ENCODE data around the gene DIS3L2. TPM values are rescaled to one million over a fixed set of nuclear protein-coding genes. Genes with fewer than 3 reads are reported as not detected.
"Not testable (repeated sequence)": the region's sequence is repeated elsewhere in the genome, so short reads cannot be mapped to it uniquely, and the experiment has no call there.

The DIS3L2 gene
- total RNA-seq, 1 experiment from 2014 or later, result 22.7 TPM

- no peaks in the 10 kb centered on the region for H3K27me3 ChIP-seq (ENCODE audit: control insufficient read depth, insufficient read depth, low read length)
- no peak overlapping the region for H3K4me3 ChIP-seq (ENCODE audit: insufficient read depth, low read depth, low read length)
- no peaks in the 10 kb centered on the region for H3K36me3 ChIP-seq (replicated peaks; ENCODE audit: control insufficient read depth, insufficient read depth, low read length)
- peak; percentile 28 for DNase-seq
Measured at GRCh38 chr2:231934441-231935206, 26.9 kb upstream of the DIS3L2 start.

GRCh38 chr2:231935207-231935524 lies 26.3 kb upstream of the DIS3L2 start:
- DNase-seq, result peak; percentile 24
- Histone ChIP-seq H3K4me3 (ENCODE audit: insufficient read depth, low read depth, low read length) (no peak overlapping the region), H3K27me3 (ENCODE audit: control insufficient read depth, insufficient read depth, low read length) (no peaks in the 10 kb centered on the region), H3K36me3 (replicated peaks; ENCODE audit: control insufficient read depth, insufficient read depth, low read length) (no peaks in the 10 kb centered on the region)

GRCh38 chr2:231935815-231936214 lies 25.7 kb upstream of the DIS3L2 start:
- DNase-seq, result no peak
- no peaks in the 10 kb centered on the region for H3K27me3 ChIP-seq (ENCODE audit: control insufficient read depth, insufficient read depth, low read length)
- H3K4me3 ChIP-seq (ENCODE audit: insufficient read depth, low read depth, low read length), result no peak overlapping the region
- no peaks in the 10 kb centered on the region for H3K36me3 ChIP-seq (replicated peaks; ENCODE audit: control insufficient read depth, insufficient read depth, low read length)

GRCh38 chr2:231936491-231936890 lies 25.0 kb upstream of the DIS3L2 start:
- no peak overlapping the region for H3K4me3 ChIP-seq (ENCODE audit: insufficient read depth, low read depth, low read length)
- no peak for DNase-seq

GRCh38 chr2:231937057-231937456 lies 24.5 kb upstream of the DIS3L2 start:
- Histone ChIP-seq H3K36me3 (replicated peaks; ENCODE audit: control insufficient read depth, insufficient read depth, low read length) (no peaks in the 10 kb centered on the region), H3K4me3 (ENCODE audit: insufficient read depth, low read depth, low read length) (no peak overlapping the region), H3K27me3 (ENCODE audit: control insufficient read depth, insufficient read depth, low read length) (no peaks in the 10 kb centered on the region)
- DNase-seq, result no peak

More at GRCh38 chr2:231936491-231936890, 25.0 kb upstream of the DIS3L2 start:
- Histone ChIP-seq H3K27me3 (ENCODE audit: control insufficient read depth, insufficient read depth, low read length) (no peaks in the 10 kb centered on the region), H3K36me3 (replicated peaks; ENCODE audit: control insufficient read depth, insufficient read depth, low read length) (no peaks in the 10 kb centered on the region)

- Histone ChIP-seq H3K4me3 (ENCODE audit: insufficient read depth, low read depth, low read length) (no peak overlapping the region), H3K27me3 (ENCODE audit: control insufficient read depth, insufficient read depth, low read length) (no peaks in the 10 kb centered on the region), H3K36me3 (replicated peaks; ENCODE audit: control insufficient read depth, insufficient read depth, low read length) (no peaks in the 10 kb centered on the region)
- DNase-seq, result no peak
Measured at GRCh38 chr2:231939022-231939421, 22.5 kb upstream of the DIS3L2 start.

GRCh38 chr2:231940795-231941194 lies 20.7 kb upstream of the DIS3L2 start:
- Histone ChIP-seq H3K36me3 (replicated peaks; ENCODE audit: control insufficient read depth, insufficient read depth, low read length) (no peaks in the 10 kb centered on the region), H3K4me3 (ENCODE audit: insufficient read depth, low read depth, low read length) (no peak overlapping the region), H3K27me3 (ENCODE audit: control insufficient read depth, insufficient read depth, low read length) (no peaks in the 10 kb centered on the region)
- peak; percentile 26 for DNase-seq

- Histone ChIP-seq H3K27me3 (ENCODE audit: control insufficient read depth, insufficient read depth, low read length) (no peaks in the 10 kb centered on the region), H3K4me3 (ENCODE audit: insufficient read depth, low read depth, low read length) (no peak overlapping the region), H3K36me3 (replicated peaks; ENCODE audit: control insufficient read depth, insufficient read depth, low read length) (no peaks in the 10 kb centered on the region)
- DNase-seq, result peak; percentile 33
Measured at GRCh38 chr2:231941673-231942072, 19.8 kb upstream of the DIS3L2 start.

GRCh38 chr2:231942180-231942579 lies 19.3 kb upstream of the DIS3L2 start:
- H3K36me3 ChIP-seq (replicated peaks; ENCODE audit: control insufficient read depth, insufficient read depth, low read length), result no peaks in the 10 kb centered on the region
- H3K4me3 ChIP-seq (ENCODE audit: insufficient read depth, low read depth, low read length), result no peak overlapping the region
- no peak for DNase-seq
- H3K27me3 ChIP-seq (ENCODE audit: control insufficient read depth, insufficient read depth, low read length), result no peaks in the 10 kb centered on the region

- peak; percentile 16 for DNase-seq
- Histone ChIP-seq H3K4me3 (ENCODE audit: insufficient read depth, low read depth, low read length) (no peak overlapping the region), H3K36me3 (replicated peaks; ENCODE audit: control insufficient read depth, insufficient read depth, low read length) (no peaks in the 10 kb centered on the region), H3K27me3 (ENCODE audit: control insufficient read depth, insufficient read depth, low read length) (no peaks in the 10 kb centered on the region)
Measured at GRCh38 chr2:231946241-231946814, 15.2 kb upstream of the DIS3L2 start.

GRCh38 chr2:231947112-231947511 lies 14.4 kb upstream of the DIS3L2 start:
- not testable (repeated sequence) for H3K27me3 ChIP-seq (ENCODE audit: control insufficient read depth, insufficient read depth, low read length); H3K36me3 ChIP-seq (replicated peaks; ENCODE audit: control insufficient read depth, insufficient read depth, low read length); H3K4me3 ChIP-seq (ENCODE audit: insufficient read depth, low read depth, low read length); DNase-seq

- no peaks in the 10 kb centered on the region for H3K36me3 ChIP-seq (replicated peaks; ENCODE audit: control insufficient read depth, insufficient read depth, low read length)
- no peak for DNase-seq
Measured at GRCh38 chr2:231947694-231948093, 13.8 kb upstream of the DIS3L2 start.

GRCh38 chr2:231951452-231952035 lies 10.0 kb upstream of the DIS3L2 start:
- Histone ChIP-seq H3K4me3 (ENCODE audit: insufficient read depth, low read depth, low read length) (no peak overlapping the region), H3K27me3 (ENCODE audit: control insufficient read depth, insufficient read depth, low read length) (no peaks in the 10 kb centered on the region), H3K36me3 (replicated peaks; ENCODE audit: control insufficient read depth, insufficient read depth, low read length) (no peaks in the 10 kb centered on the region)
- DNase-seq, result no peak

More at GRCh38 chr2:231947694-231948093, 13.8 kb upstream of the DIS3L2 start:
- H3K4me3 ChIP-seq (ENCODE audit: insufficient read depth, low read depth, low read length), result no peak overlapping the region
- no peaks in the 10 kb centered on the region for H3K27me3 ChIP-seq (ENCODE audit: control insufficient read depth, insufficient read depth, low read length)

GRCh38 chr2:231955758-231956472 lies 5.6 kb upstream of the DIS3L2 start:
- Histone ChIP-seq H3K36me3 (replicated peaks; ENCODE audit: control insufficient read depth, insufficient read depth, low read length) (no peaks in the 10 kb centered on the region), H3K4me3 (ENCODE audit: insufficient read depth, low read depth, low read length) (no peak overlapping the region), H3K27me3 (ENCODE audit: control insufficient read depth, insufficient read depth, low read length) (no peaks in the 10 kb centered on the region)
- DNase-seq, result no peak

Measured in H7 (cell line).